Lung (tissue), 16 donors: ENCODE data around the gene MECP2. TPM values are rescaled to one million over a fixed set of nuclear protein-coding genes. Genes with fewer than 3 reads are reported as not detected.
"Not testable (repeated sequence)": the region's sequence is repeated elsewhere in the genome, so short reads cannot be mapped to it uniquely, and the experiment has no call there.

Experiments used
- ATAC-seq: fragments of 200-7000 bp; cut with Tn5 transposase; one replicate; pipeline ENCODE4 v1.9.1; 2020; ENCODE audit warnings: moderate number of reproducible peaks; ENCODE audit not compliant: insufficient read depth, low FRiP score
- DNase-seq, 3 donors: peaks; one replicate each; pipeline ENCODE4 v3.0.0-alpha.2; 2013 to 2017
- H3K27ac ChIP-seq, 2 donors: one replicate each; pipeline ENCODE4 v1.5.1; 2013; ENCODE audit warnings: mild to moderate bottlenecking in 2 of 2, moderate library complexity in 2 of 2, control low read depth in 1 of 2, inconsistent platforms in 1 of 2, low read depth in 1 of 2, low read length in 1 of 2
- H3K27me3 ChIP-seq, 3 donors: one replicate each; pipeline ENCODE4 v1.5.1; 2013; ENCODE audit warnings: low read length in 2 of 3; ENCODE audit not compliant: control insufficient read depth in 3 of 3, insufficient read depth in 3 of 3
- H3K36me3 ChIP-seq, 4 donors: one replicate each; pipeline ENCODE4 v1.5.1; 2013; ENCODE audit warnings: low read length in 4 of 4, mild to moderate bottlenecking in 1 of 4, moderate library complexity in 1 of 4; ENCODE audit not compliant: control insufficient read depth in 4 of 4, insufficient read depth in 4 of 4
- H3K4me1 ChIP-seq, 5 donors: one replicate each; pipeline ENCODE4 v1.5.1; 2013; ENCODE audit warnings: low read length in 5 of 5, mild to moderate bottlenecking in 2 of 5, moderate library complexity in 1 of 5; ENCODE audit not compliant: control insufficient read depth in 5 of 5, insufficient read depth in 5 of 5
- H3K4me3 ChIP-seq: one replicate; pipeline ENCODE4 v1.5.1; 2013; ENCODE audit warnings: mild to moderate bottlenecking, control low read depth, moderate library complexity
- H3K9ac ChIP-seq, 2 donors: one replicate each; pipeline ENCODE4 v1.5.1; 2013; ENCODE audit warnings: low read length in 2 of 2, control low read depth in 1 of 2; ENCODE audit not compliant: insufficient read depth in 1 of 2
- H3K9me3 ChIP-seq, 4 donors: one replicate each; pipeline ENCODE4 v1.5.1; 2013; ENCODE audit warnings: low read length in 3 of 4, mild to moderate bottlenecking in 1 of 4, moderate library complexity in 1 of 4; ENCODE audit not compliant: control insufficient read depth in 4 of 4, insufficient read depth in 3 of 4
- WGBS, 2 donors: extraction: QIAGEN DNeasy Blood & Tissue Kit; methylation state at CpG; one replicate each; pipeline ENCODE4 v1.1.7; 2013; 5-methylcytosine and 5-hydroxymethylcytosine counted together
- long read RNA-seq, 5 donors: transcript quantifications; one replicate each; lab custom pipeline, GENCODE V29; 2026
- polyA plus RNA-seq, 2 donors: library from polyadenylated mRNA; stranded (reverse); fragments of 200-250 nt; gene quantifications; one replicate each; pipeline ENCODE4 v1.2.1, GENCODE V29; 2013
- total RNA-seq, 2 donors: library from RNA; depleted of rRNA in 1 of 2; stranded (reverse); fragments of >200 nt in 1 of 2; gene quantifications; one replicate each; pipeline ENCODE4 v1.2.1, GENCODE V29; 2014 to 2021
- TF ChIP-seq, protein P1 (sequence below): IDR thresholded peaks from 2 replicates; pipeline ENCODE4 v1.5.1; 2012; ENCODE audit warnings: mild to moderate bottlenecking; ENCODE audit errors: control extremely low read depth, extremely low read depth
- donor health status: control.
- donor health status: control.
- donor health status: Bipolar disorder and iron deficiency.
- donor health status: healthy.
- donor health status: DM: yes; HTN: yes; CAD: no.

MECP2 gene
- 10 to 100 TPM; 53.4 to 62.9 TPM for total RNA-seq
- polyA plus RNA-seq, result 10 to 100 TPM; 20.4 to 24.5 TPM
- long read RNA-seq, donor 1, full-length matches to known transcripts, result 14 of 14 reads
- long read RNA-seq, donor 1, partial matches to known transcripts, result 0 of 14 reads
- long read RNA-seq, donor 1, other reads (novel, unspliced or antisense), result 0 of 14 reads
- long read RNA-seq, donor 2, full-length matches to known transcripts, result 4 of 4 reads
- long read RNA-seq, donor 2, partial matches to known transcripts, result 0 of 4 reads
- long read RNA-seq, donor 2, other reads (novel, unspliced or antisense), result 0 of 4 reads
- long read RNA-seq, donor 3, full-length matches to known transcripts, result 5 of 10 reads
- long read RNA-seq, donor 3, partial matches to known transcripts, result 5 of 10 reads
- long read RNA-seq, donor 3, other reads (novel, unspliced or antisense), result 0 of 10 reads
- long read RNA-seq, donor 4, full-length matches to known transcripts, result 10 of 10 reads
- long read RNA-seq, donor 4, partial matches to known transcripts, result 0 of 10 reads
- long read RNA-seq, donor 4, other reads (novel, unspliced or antisense), result 0 of 10 reads
- long read RNA-seq, donor 5, full-length matches to known transcripts, result 14 of 14 reads
- long read RNA-seq, donor 5, partial matches to known transcripts, result 0 of 14 reads
- long read RNA-seq, donor 5, other reads (novel, unspliced or antisense), result 0 of 14 reads

DNA sequence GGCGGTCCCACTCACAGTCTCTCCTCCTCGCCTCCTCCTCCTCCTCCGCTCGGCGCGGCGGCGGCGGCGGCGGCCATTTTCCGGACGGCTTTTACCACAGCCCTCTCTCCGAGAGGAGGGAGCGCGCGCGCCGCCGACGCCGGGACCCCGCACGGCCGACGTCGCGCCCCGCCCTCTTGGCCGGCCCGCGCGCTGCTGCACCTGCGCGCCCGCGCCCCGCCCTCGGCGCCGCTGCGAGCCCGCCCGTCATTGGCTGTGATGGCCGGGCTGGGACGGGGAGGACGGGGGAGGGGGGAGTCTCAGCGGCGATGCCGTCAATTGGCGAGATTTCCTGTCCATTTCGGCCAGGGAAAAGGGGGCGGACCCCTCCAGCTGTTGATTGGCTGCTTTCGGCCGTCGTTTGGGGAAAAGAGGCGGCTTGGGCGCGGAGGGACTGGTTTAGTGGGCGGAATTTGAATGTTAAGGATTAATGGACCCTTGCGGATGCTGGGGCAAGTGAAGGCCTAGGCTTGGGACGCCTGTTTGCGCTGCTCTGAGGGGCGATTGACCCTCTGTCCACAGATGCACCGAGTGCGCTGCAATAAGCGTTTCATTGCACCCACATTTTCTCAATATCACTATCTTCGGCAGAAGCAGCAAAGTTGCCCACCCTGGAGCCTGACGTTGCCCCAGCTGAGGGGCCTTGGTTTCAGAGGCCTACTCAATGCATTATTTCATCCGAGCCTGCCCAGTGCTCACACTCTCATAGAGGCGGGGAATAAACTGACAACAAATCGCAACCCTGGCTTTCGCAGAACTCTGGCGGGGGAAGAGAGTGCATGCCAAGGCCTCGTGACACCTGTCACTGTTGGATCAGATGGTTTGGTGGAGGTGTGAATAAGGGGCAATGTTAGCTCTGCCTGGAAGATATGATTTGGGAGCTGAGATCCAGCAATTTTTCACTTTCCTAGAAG is at the start of gene MECP2:
Gene MECP2, minus strand, starts transcription at position 129 of the 953 bp plus-strand sequence.
- H3K9me3 ChIP-seq, result peaks cover 0 to 11% (median 2%) of the 10 kb centered on the region in 4 donors
- H3K9ac ChIP-seq, result peak within 1 kb of the TSS in 1 of 2 donors; percentile 68
- H3K27ac ChIP-seq, result peak within 1 kb of the TSS; percentile 92 to 98
- WGBS, 2 donors, result 24 to 36% methylated on average over 22 to 75 of the region's 75 CpGs
- TF ChIP-seq, protein P1, sequence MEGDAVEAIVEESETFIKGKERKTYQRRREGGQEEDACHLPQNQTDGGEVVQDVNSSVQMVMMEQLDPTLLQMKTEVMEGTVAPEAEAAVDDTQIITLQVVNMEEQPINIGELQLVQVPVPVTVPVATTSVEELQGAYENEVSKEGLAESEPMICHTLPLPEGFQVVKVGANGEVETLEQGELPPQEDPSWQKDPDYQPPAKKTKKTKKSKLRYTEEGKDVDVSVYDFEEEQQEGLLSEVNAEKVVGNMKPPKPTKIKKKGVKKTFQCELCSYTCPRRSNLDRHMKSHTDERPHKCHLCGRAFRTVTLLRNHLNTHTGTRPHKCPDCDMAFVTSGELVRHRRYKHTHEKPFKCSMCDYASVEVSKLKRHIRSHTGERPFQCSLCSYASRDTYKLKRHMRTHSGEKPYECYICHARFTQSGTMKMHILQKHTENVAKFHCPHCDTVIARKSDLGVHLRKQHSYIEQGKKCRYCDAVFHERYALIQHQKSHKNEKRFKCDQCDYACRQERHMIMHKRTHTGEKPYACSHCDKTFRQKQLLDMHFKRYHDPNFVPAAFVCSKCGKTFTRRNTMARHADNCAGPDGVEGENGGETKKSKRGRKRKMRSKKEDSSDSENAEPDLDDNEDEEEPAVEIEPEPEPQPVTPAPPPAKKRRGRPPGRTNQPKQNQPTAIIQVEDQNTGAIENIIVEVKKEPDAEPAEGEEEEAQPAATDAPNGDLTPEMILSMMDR, result no peak
- H3K4me3 ChIP-seq, result peak within 1 kb of the TSS; percentile 75
- DNase-seq (peak; percentile 93 to 97 (median 95)), ATAC-seq (peak; percentile 91)
- H3K4me1 ChIP-seq, result peaks cover 0 to 18% (median 9%) of the 10 kb centered on the region in 5 donors
- no peaks in the 10 kb centered on the region for H3K27me3 ChIP-seq
- H3K36me3 ChIP-seq, result no peaks in the 10 kb centered on the region

DNA sequence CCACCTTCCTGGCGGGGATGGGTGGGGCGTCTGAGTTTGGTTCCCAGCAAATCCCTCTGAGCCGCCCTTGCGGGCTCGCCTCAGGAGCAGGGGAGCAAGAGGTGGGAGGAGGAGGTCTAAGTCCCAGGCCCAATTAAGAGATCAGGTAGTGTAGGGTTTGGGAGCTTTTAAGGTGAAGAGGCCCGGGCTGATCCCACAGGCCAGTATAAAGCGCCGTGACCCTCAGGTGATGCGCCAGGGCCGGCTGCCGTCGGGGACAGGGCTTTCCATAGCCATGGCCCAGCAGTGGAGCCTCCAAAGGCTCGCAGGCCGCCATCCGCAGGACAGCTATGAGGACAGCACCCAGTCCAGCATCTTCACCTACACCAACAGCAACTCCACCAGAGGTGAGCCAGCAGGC is 46.5 kb upstream of the MECP2 start, which contains the start of gene OPN1LW:
Gene OPN1LW, plus strand, starts transcription at position 234 of the 400 bp plus-strand sequence. Its CDS starts 41 bp downstream, at position 275.
- not testable (repeated sequence) for DNase-seq, H3K27me3 ChIP-seq, ATAC-seq, H3K4me1 ChIP-seq, H3K9ac ChIP-seq, H3K36me3 ChIP-seq, H3K4me3 ChIP-seq, H3K27ac ChIP-seq, H3K9me3 ChIP-seq
- 92 to 96% methylated on average over 12 to 14 of the region's 15 CpGs for WGBS, 2 donors

DNA sequence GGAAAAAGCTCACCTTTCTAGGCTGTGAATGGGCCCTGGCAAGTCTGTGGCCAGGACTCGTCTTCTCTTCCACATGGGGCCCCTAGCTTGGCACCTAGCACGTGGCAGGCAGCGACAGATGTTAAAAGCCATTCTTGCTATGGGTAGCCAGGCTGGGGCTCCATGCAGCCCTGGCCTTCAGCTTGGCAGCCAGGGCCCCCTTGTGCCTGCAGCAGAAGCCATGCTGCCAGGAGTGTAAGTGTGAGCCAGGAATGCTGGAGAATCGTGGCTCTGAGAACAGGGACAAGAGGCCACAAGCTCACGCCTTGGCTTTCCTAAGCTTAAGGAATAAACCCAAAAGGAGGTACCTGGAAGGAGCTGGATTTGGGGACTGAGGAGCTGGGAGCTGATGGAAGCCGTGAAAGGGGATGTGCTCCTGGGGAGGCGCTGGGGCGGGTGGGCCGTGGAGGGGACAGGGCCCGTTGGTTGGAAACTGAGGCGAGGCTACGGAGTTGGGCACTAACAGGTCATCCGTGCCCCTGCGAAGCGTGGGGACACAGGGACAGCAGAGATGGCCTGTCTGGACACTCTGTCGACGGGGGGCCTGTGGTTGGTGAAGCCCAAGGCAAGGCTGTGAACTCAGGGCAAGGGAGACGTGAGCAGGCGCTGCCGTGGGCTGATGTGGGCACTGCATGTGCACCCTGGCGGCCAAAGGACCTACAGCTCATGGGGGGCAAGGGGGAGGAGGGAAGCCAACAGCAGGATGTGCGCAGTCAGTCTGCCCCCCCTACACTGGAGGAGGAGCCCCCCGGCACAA is 45.6 kb upstream of the MECP2 start:
- H3K4me3 ChIP-seq, result no peak overlapping the region
- DNase-seq, result no peak
- WGBS, 2 donors, result 90 to 91% methylated on average over 17 to 23 of the region's 23 CpGs
- no peak overlapping the region for H3K27ac ChIP-seq
- H3K27me3 ChIP-seq, result peaks cover 0 to 5% (median 0%) of the 10 kb centered on the region in 3 donors
- H3K9ac ChIP-seq, result no peak overlapping the region
- H3K9me3 ChIP-seq, result peaks cover 0 to 5% (median 0%) of the 10 kb centered on the region in 4 donors
- no peaks in the 10 kb centered on the region for H3K36me3 ChIP-seq
- TF ChIP-seq, protein P1, result no peak
- ATAC-seq, result no peak
- H3K4me1 ChIP-seq, result no peaks in the 10 kb centered on the region
